ENCODE measurements around the gene ROPN1.
"Not testable (repeated sequence)": the region's sequence is repeated elsewhere in the genome, so short reads cannot be mapped to it uniquely, and the experiment has no call there.

Gene ROPN1

DNA sequence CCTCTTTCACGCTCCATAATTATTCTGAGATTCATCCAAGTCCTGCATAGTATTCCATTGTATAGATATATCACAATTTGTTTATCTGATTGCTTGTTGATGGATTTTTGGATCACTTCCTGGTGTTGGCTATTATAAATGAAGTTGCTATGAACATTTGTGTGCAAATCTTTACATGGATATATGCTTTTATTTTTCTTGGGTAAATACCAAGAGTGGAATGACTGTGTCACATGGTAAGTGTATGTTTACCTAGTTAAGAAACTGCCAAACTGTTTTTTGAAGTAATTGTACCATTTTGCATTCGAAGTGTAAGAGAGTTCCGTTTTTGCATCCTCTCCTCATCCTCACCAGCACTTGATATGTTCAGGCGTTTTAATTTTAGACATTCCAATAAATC lies 34.6 kb upstream of the ROPN1 start:
- Histone ChIP-seq H3K9ac (ENCODE audit: low read length in 2 of 2) (no peak overlapping the region), H3K36me3 (ENCODE audit: control insufficient read depth in 2 of 2, insufficient read depth in 2 of 2, low read length in 2 of 2) (no peaks in the 10 kb centered on the region), H3K9me3 (ENCODE audit: control insufficient read depth in 2 of 2, low read length in 2 of 2) (no peaks in the 10 kb centered on the region), H3K27ac (ENCODE audit: low read length) (no peak overlapping the region), H3K4me3 (ENCODE audit: low read length in 2 of 2) (no peak overlapping the region), H3K27me3 (ENCODE audit: control insufficient read depth in 1 of 2, insufficient read depth in 2 of 2, low read length in 2 of 2) (no peaks in the 10 kb centered on the region), H3K4me1 (ENCODE audit: control insufficient read depth, insufficient read depth, low read length) (no peaks in the 10 kb centered on the region)

DNA sequence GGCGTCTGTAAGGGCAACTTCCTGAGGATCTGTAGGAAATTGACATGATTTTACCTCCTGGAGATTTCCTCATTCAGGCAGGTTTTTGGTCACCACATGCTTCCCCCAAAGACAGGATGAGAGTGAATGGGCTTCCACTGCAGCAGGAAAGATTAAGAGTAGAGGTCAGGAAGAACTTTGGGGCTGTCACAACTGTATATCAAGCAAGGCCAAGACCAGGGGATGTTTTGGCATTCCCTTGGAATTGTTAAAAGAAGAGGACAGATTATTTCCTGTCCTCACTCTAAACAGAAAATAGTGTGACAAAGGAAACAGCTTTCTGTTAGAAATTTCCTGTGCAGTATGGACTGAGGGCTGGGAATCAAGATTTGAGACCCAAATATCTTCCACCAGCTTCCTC lies 31.6 kb upstream of the ROPN1 start:
- not testable (repeated sequence) for H3K27ac ChIP-seq (ENCODE audit: low read length); H3K9ac ChIP-seq (ENCODE audit: low read length in 2 of 2); H3K4me1 ChIP-seq (ENCODE audit: control insufficient read depth, insufficient read depth, low read length); H3K27me3 ChIP-seq (ENCODE audit: control insufficient read depth in 1 of 2, insufficient read depth in 2 of 2, low read length in 2 of 2); H3K36me3 ChIP-seq (ENCODE audit: control insufficient read depth in 2 of 2, insufficient read depth in 2 of 2, low read length in 2 of 2); H3K9me3 ChIP-seq (ENCODE audit: control insufficient read depth in 2 of 2, low read length in 2 of 2); H3K4me3 ChIP-seq (ENCODE audit: low read length in 2 of 2)

DNA sequence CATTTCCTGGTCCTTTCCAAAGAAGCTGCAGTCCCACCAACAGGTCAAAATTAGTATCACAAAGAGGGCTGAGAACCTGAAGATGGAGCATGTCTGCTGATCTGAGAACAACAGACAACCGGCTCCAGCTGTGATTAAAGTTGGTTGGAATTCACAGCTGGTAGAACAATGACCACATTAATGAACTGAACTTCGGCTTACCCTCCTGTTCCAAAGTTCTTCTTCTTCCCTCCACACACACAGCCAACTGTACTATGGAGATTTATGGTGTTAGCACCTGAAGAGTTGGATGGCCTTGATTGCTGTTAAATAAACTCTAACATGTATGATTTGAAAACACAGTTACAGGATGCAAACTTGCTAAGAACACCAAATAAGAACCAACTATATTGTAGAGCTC lies 27.4 kb upstream of the ROPN1 start:
- no peaks in the 10 kb centered on the region for H3K9me3 ChIP-seq (ENCODE audit: control insufficient read depth in 2 of 2, low read length in 2 of 2)

DNA sequence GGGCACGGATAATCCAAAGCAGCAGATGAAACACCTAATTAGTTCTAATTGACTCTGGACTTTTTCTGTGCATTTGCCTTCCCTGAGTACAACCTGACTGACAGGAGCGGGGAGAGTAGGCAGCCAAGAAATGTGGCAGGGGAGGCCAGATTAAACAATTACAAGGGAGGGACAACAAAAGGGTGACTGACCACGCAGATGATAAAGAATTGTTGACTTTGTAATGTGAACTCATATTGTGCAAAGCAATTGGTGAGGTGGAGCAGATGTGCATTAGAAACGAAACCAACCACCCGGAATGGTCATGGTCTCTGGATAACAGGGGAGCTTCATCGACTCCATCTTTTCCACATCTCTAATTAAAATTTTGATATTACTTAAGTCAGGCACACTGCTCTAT lies 25.6 kb upstream of the ROPN1 start:
- H3K4me3 ChIP-seq (ENCODE audit: low read length in 2 of 2); H3K9me3 ChIP-seq (ENCODE audit: control insufficient read depth in 2 of 2, low read length in 2 of 2); H3K27me3 ChIP-seq (ENCODE audit: control insufficient read depth in 1 of 2, insufficient read depth in 2 of 2, low read length in 2 of 2); H3K27ac ChIP-seq (ENCODE audit: low read length); H3K36me3 ChIP-seq (ENCODE audit: control insufficient read depth in 2 of 2, insufficient read depth in 2 of 2, low read length in 2 of 2); H3K9ac ChIP-seq (ENCODE audit: low read length in 2 of 2); H3K4me1 ChIP-seq (ENCODE audit: control insufficient read depth, insufficient read depth, low read length): not testable (repeated sequence)

More for the DNA sequence above, 27.4 kb upstream of the ROPN1 start:
- no peak overlapping the region for H3K4me3 ChIP-seq (ENCODE audit: low read length in 2 of 2)
- no peaks in the 10 kb centered on the region for H3K27me3 ChIP-seq (ENCODE audit: control insufficient read depth in 1 of 2, insufficient read depth in 2 of 2, low read length in 2 of 2)
- peaks cover 5% of the 10 kb centered on the region for H3K4me1 ChIP-seq (ENCODE audit: control insufficient read depth, insufficient read depth, low read length)
- no peak overlapping the region for H3K27ac ChIP-seq (ENCODE audit: low read length)
- H3K36me3 ChIP-seq (ENCODE audit: control insufficient read depth in 2 of 2, insufficient read depth in 2 of 2, low read length in 2 of 2): no peaks in the 10 kb centered on the region
- no peak overlapping the region for H3K9ac ChIP-seq (ENCODE audit: low read length in 2 of 2)

DNA sequence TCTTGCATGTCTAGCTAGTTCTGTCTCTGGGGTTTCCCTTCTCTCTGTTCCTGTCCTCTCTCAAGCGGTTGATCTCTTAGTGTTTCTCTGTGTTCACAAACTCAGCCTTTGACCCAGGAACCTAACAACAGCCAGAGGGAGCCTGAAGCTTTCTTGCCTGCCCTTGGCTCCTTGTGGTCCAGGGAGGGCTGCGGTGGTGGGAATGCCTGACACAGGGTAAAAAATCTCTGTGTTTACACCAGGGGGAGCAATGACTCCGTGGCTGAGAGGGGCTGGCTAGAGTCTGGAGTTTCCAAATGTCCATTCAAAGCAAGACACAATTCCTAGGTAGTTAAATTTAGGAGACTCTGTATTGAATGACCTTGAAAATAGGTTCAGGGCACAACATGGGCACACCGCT lies 24.6 kb upstream of the ROPN1 start:
- H3K9me3 ChIP-seq (ENCODE audit: control insufficient read depth in 2 of 2, low read length in 2 of 2); H3K9ac ChIP-seq (ENCODE audit: low read length in 2 of 2); H3K36me3 ChIP-seq (ENCODE audit: control insufficient read depth in 2 of 2, insufficient read depth in 2 of 2, low read length in 2 of 2); H3K27me3 ChIP-seq (ENCODE audit: control insufficient read depth in 1 of 2, insufficient read depth in 2 of 2, low read length in 2 of 2); H3K27ac ChIP-seq (ENCODE audit: low read length); H3K4me3 ChIP-seq (ENCODE audit: low read length in 2 of 2); H3K4me1 ChIP-seq (ENCODE audit: control insufficient read depth, insufficient read depth, low read length): not testable (repeated sequence)

DNA sequence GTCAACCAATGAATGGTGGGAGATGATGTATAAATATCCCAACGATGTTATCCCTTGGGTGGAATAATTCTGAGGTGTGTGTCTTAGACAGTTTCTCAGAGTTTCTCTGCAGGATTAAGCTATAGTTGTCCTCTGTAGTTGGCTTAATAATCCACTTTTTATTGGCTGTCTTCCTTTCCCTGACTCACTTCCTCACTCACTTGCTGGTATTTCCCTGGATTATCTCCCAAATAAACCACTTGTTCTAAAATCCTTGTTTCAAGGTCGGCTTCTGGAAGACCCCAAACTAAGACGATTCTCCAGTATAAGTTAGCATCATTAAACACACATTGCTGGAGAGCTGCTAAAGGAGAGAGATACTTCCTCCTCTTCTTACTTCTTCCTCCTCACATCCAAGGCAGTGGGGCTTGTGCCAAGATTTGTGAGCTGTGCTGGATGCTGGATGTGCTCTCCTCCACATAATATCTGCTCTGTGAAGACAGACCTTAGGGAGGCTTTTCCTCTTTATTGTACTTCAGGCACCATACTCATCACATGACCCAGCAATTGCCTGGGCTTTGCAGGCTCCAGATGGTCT lies 22.5 kb upstream of the ROPN1 start:
- Histone ChIP-seq H3K9me3 (ENCODE audit: control insufficient read depth in 2 of 2, low read length in 2 of 2) (no peaks in the 10 kb centered on the region), H3K27me3 (ENCODE audit: control insufficient read depth in 1 of 2, insufficient read depth in 2 of 2, low read length in 2 of 2) (no peaks in the 10 kb centered on the region), H3K4me1 (ENCODE audit: control insufficient read depth, insufficient read depth, low read length) (peaks cover 5% of the 10 kb centered on the region), H3K9ac (ENCODE audit: low read length in 2 of 2) (no peak overlapping the region), H3K27ac (ENCODE audit: low read length) (no peak overlapping the region), H3K36me3 (ENCODE audit: control insufficient read depth in 2 of 2, insufficient read depth in 2 of 2, low read length in 2 of 2) (no peaks in the 10 kb centered on the region), H3K4me3 (ENCODE audit: low read length in 2 of 2) (no peak overlapping the region)

DNA sequence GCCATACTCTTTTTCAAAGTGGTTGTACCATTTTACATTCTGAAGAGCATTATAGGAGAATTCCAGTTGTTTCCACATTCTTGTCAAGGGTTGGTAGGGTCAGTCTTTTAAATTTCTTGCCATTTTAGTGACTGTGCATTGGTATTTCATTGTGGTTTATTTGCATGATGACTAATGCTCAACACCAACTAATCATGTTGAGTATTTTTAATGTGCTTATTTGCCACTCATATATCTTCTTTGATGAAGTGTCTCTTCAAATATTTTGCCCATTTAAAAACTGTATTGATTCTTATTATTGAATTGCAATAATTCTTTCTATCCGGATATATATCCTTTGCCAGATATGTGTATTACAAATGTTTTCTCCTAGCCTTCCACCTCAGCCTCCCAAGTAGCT lies 16.4 kb upstream of the ROPN1 start:
- not testable (repeated sequence) for H3K27me3 ChIP-seq (ENCODE audit: control insufficient read depth in 1 of 2, insufficient read depth in 2 of 2, low read length in 2 of 2); H3K9me3 ChIP-seq (ENCODE audit: control insufficient read depth in 2 of 2, low read length in 2 of 2); H3K4me1 ChIP-seq (ENCODE audit: control insufficient read depth, insufficient read depth, low read length); H3K9ac ChIP-seq (ENCODE audit: low read length in 2 of 2); H3K36me3 ChIP-seq (ENCODE audit: control insufficient read depth in 2 of 2, insufficient read depth in 2 of 2, low read length in 2 of 2); H3K4me3 ChIP-seq (ENCODE audit: low read length in 2 of 2); H3K27ac ChIP-seq (ENCODE audit: low read length)

DNA sequence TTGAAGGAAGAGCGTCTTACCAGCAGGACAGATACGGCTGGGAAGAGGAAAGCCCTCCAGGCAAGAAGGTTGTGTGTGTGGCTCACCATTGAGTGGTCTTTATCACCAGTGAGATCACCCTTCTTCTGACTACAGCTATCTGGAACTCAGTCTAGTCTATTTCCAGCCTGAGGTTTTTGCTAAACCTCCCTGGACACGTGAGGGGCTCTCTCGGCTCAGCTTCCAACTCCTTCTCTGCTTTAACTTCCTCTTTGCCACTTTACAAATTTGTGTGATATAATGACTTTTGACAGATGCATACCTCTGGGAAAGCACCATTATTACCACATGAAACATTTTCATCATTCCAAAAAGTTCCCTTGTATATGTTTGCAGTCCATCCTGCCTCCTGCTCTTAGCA lies 15.3 kb upstream of the ROPN1 start:
- Histone ChIP-seq H3K27ac (ENCODE audit: low read length) (no peak overlapping the region), H3K9ac (ENCODE audit: low read length in 2 of 2) (no peak overlapping the region), H3K4me1 (ENCODE audit: control insufficient read depth, insufficient read depth, low read length) (no peaks in the 10 kb centered on the region), H3K4me3 (ENCODE audit: low read length in 2 of 2) (no peak overlapping the region), H3K36me3 (ENCODE audit: control insufficient read depth in 2 of 2, insufficient read depth in 2 of 2, low read length in 2 of 2) (no peaks in the 10 kb centered on the region), H3K9me3 (ENCODE audit: control insufficient read depth in 2 of 2, low read length in 2 of 2) (no peaks in the 10 kb centered on the region), H3K27me3 (ENCODE audit: control insufficient read depth in 1 of 2, insufficient read depth in 2 of 2, low read length in 2 of 2) (no peaks in the 10 kb centered on the region)

DNA sequence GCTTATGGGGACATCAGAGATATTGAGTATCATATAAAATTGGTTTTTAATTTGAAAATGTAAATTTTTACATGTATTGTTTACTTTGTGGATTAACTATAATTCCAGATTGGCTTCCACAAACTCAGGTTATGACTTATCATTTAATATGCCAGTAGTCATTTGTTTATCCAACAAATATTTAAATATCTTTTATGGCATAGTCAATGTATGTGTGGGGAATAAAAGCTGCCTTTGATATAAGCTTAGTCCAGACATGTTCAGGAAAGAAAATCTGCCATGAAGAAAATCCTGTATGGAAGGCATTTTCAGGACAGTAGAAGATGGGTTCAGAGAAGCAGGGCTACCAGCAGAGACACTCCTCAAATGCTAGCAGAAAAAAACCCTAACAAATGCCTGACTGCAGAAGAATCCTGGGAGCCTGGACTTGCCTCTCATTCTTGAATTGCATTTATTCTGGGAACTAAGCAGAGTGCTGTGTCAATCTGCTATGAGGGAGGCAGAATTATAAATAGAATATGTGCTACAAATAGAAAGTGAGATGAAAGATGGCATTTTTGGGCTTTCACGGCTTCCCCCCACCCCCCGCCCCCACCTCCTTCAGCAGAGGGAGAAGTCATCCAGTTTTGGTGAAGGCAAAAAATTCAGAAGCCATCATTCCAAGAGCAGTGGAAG lies 10.6 kb upstream of the ROPN1 start:
- not testable (repeated sequence) for H3K9ac ChIP-seq (ENCODE audit: low read length in 2 of 2); H3K36me3 ChIP-seq (ENCODE audit: control insufficient read depth in 2 of 2, insufficient read depth in 2 of 2, low read length in 2 of 2); H3K9me3 ChIP-seq (ENCODE audit: control insufficient read depth in 2 of 2, low read length in 2 of 2); H3K4me3 ChIP-seq (ENCODE audit: low read length in 2 of 2); H3K27ac ChIP-seq (ENCODE audit: low read length); H3K27me3 ChIP-seq (ENCODE audit: control insufficient read depth in 1 of 2, insufficient read depth in 2 of 2, low read length in 2 of 2); H3K4me1 ChIP-seq (ENCODE audit: control insufficient read depth, insufficient read depth, low read length)

DNA sequence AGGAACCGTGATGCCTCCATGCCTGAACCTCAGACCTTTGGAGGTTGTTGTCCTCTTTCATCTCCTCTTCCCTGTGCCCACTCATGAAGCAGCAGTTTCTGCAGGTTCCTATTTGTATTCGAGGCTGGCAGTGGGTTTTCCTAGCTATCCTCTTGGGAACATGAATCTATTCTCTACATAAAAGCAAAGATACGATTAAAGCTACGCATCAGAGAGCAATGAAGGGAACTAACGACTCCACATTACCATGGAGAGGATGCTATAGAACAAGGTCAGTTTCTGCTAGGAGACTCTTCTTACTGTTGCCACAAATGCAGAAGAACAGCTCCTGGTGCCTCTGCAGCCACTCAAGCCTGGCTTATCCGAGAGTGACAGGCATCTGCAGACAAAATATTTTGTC lies 9.4 kb upstream of the ROPN1 start:
- H3K4me1 ChIP-seq (ENCODE audit: control insufficient read depth, insufficient read depth, low read length); H3K36me3 ChIP-seq (ENCODE audit: control insufficient read depth in 2 of 2, insufficient read depth in 2 of 2, low read length in 2 of 2); H3K27me3 ChIP-seq (ENCODE audit: control insufficient read depth in 1 of 2, insufficient read depth in 2 of 2, low read length in 2 of 2); H3K9me3 ChIP-seq (ENCODE audit: control insufficient read depth in 2 of 2, low read length in 2 of 2); H3K27ac ChIP-seq (ENCODE audit: low read length); H3K4me3 ChIP-seq (ENCODE audit: low read length in 2 of 2); H3K9ac ChIP-seq (ENCODE audit: low read length in 2 of 2): not testable (repeated sequence)

DNA sequence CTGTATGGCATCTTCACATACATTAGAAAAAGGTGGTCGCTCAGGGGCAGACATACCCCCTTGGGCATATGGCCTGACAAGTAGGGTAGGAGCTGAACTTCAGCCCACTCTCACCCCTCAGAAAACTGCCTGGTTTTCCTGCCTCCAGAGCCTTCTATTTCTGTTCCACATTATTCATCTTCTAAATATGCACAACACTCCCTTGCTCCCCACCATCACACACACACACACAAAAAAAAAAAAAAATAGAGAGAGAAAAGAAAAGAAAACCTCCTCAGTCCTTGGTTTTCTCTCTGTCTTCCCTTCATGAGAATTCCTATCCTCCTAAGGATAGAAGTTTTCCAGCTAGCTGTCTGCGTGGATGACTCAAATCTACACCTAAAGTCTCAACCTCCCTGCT lies 5.6 kb upstream of the ROPN1 start:
- H3K36me3 ChIP-seq (ENCODE audit: control insufficient read depth in 2 of 2, insufficient read depth in 2 of 2, low read length in 2 of 2): no peaks in the 10 kb centered on the region
- no peak overlapping the region for H3K4me3 ChIP-seq (ENCODE audit: low read length in 2 of 2)
- peaks cover 2 to 3% of the 10 kb centered on the region in 2 donors for H3K27me3 ChIP-seq (ENCODE audit: control insufficient read depth in 1 of 2, insufficient read depth in 2 of 2, low read length in 2 of 2)
- H3K4me1 ChIP-seq (ENCODE audit: control insufficient read depth, insufficient read depth, low read length): no peaks in the 10 kb centered on the region
- H3K27ac ChIP-seq (ENCODE audit: low read length): no peak overlapping the region
- peaks cover 3 to 9% of the 10 kb centered on the region in 2 donors for H3K9me3 ChIP-seq (ENCODE audit: control insufficient read depth in 2 of 2, low read length in 2 of 2)
- H3K9ac ChIP-seq (ENCODE audit: low read length in 2 of 2): no peak overlapping the region

Data from stomach smooth muscle (tissue), 2 donors.